ENCODE measurements around the gene FRZB. TPM values are rescaled to one million over a fixed set of nuclear protein-coding genes. Genes with fewer than 3 reads are reported as not detected.

FRZB gene
- total RNA-seq, 1 experiment from 2014 or later: 0.08 TPM

GRCh38 chr2:182826496-182826895, 39.9 kb downstream of the FRZB start:
- intact Hi-C loops (cut with micrococcal nuclease; ENCODE audit: unreplicated experiment): no loop called here

GRCh38 chr2:182826064-182826463, 40.4 kb downstream of the FRZB start:
- Histone ChIP-seq H3K4me3 (ENCODE audit: low read depth in 2 of 2, low read length in 2 of 2) (no peak overlapping the region), H3K27me3 (ENCODE audit: control insufficient read depth, insufficient read depth, low read length) (peaks cover 6% of the 10 kb centered on the region), H3K9me3 (ENCODE audit: control insufficient read depth, insufficient read depth, low read depth, low read length) (no peaks in the 10 kb centered on the region), H3K36me3 (ENCODE audit: control insufficient read depth, insufficient read depth, low read length) (no peaks in the 10 kb centered on the region), H3K4me1 (ENCODE audit: control insufficient read depth, insufficient read depth, low read length) (no peaks in the 10 kb centered on the region), H3K27ac (ENCODE audit: low read length) (no peak overlapping the region)
- in situ Hi-C loops (cut with HindIII; ENCODE audit: low pct_unique_long_range_greater_than_20kb, low sequenced_read_pairs) (no loop called here), intact Hi-C loops (cut with micrococcal nuclease; ENCODE audit: unreplicated experiment) (no loop called here)
- DNase-seq (ENCODE audit: low read depth, low spot score) (no peak), ATAC-seq (no peak)
- no TSS peak for BruUV-seq (replicated peaks)
- POLR2A ChIA-PET: interaction anchor here (0.6 kb wide), 1 partner anchor 17 kb away, joined by 6 read pairs; no protein-coding TSS in a partner anchor
- CTCF ChIA-PET: no interaction called here
- TF ChIP-seq POLR2AphosphoS5 (IDR thresholded peaks at IDR 0.05; ENCODE audit: low read depth, low read length) (no peak), CTCF (IDR thresholded peaks at IDR 0.05) (no peak), REST (IDR thresholded peaks at IDR 0.05; ENCODE audit: insufficient read depth in 1 of 2, low read depth in 2 of 2, low read length in 1 of 2) (no peak), SIN3A (IDR thresholded peaks at IDR 0.05; ENCODE audit: borderline replicate concordance, insufficient read depth, low read depth, low read length) (no peak)

More at GRCh38 chr2:182826496-182826895, 39.9 kb downstream of the FRZB start:
- H3K4me3 ChIP-seq (ENCODE audit: low read depth in 2 of 2, low read length in 2 of 2): no peak overlapping the region
- H3K27ac ChIP-seq (ENCODE audit: low read length): no peak overlapping the region
- in situ Hi-C loops (cut with HindIII; ENCODE audit: low pct_unique_long_range_greater_than_20kb, low sequenced_read_pairs): no loop called here
- POLR2A ChIA-PET: no interaction called here
- DNase-seq (ENCODE audit: low read depth, low spot score) (no peak), ATAC-seq (no peak)
- no peaks in the 10 kb centered on the region for H3K36me3 ChIP-seq (ENCODE audit: control insufficient read depth, insufficient read depth, low read length)
- no TSS peak for BruUV-seq (replicated peaks)
- no peak for TF ChIP-seq CTCF (IDR thresholded peaks at IDR 0.05)
- no peak for TF ChIP-seq TCF7L2 (IDR thresholded peaks at IDR 0.05; ENCODE audit: low read depth, low read length)
- no peak for TF ChIP-seq REST (IDR thresholded peaks at IDR 0.05; ENCODE audit: insufficient read depth in 1 of 2, low read depth in 2 of 2, low read length in 1 of 2)
- TF ChIP-seq POLR2AphosphoS5 (IDR thresholded peaks at IDR 0.05; ENCODE audit: low read depth, low read length): no peak
- TF ChIP-seq SIN3A (IDR thresholded peaks at IDR 0.05; ENCODE audit: borderline replicate concordance, insufficient read depth, low read depth, low read length): no peak
- H3K4me1 ChIP-seq (ENCODE audit: control insufficient read depth, insufficient read depth, low read length): no peaks in the 10 kb centered on the region
- peaks cover 6% of the 10 kb centered on the region for H3K27me3 ChIP-seq (ENCODE audit: control insufficient read depth, insufficient read depth, low read length)
- CTCF ChIA-PET: no interaction called here
- H3K9me3 ChIP-seq (ENCODE audit: control insufficient read depth, insufficient read depth, low read depth, low read length): no peaks in the 10 kb centered on the region

All from Panc1 (cell line).